ENCODE measurements around the gene DPH2.

DNA sequence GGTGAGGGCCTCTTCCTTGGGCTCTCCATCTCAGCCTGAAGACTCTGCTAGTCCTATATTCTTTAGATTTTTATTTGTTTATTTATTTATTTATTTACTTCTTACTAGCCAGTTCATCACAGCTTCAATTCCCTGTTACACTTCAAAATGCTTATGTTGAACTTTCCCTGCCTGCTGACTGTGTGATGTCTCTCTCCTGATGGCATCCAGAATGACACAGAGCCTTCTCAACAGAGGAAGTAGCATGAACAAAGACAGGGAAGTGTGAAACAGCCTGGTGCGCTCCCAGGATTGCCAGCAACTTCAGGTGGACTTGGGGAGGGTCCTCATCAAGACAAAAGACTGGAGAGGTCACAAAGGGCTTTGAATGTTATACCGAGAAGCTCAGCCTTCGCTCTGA is 27.4 kb upstream of the DPH2 start:
- TF ChIP-seq, protein P1, sequence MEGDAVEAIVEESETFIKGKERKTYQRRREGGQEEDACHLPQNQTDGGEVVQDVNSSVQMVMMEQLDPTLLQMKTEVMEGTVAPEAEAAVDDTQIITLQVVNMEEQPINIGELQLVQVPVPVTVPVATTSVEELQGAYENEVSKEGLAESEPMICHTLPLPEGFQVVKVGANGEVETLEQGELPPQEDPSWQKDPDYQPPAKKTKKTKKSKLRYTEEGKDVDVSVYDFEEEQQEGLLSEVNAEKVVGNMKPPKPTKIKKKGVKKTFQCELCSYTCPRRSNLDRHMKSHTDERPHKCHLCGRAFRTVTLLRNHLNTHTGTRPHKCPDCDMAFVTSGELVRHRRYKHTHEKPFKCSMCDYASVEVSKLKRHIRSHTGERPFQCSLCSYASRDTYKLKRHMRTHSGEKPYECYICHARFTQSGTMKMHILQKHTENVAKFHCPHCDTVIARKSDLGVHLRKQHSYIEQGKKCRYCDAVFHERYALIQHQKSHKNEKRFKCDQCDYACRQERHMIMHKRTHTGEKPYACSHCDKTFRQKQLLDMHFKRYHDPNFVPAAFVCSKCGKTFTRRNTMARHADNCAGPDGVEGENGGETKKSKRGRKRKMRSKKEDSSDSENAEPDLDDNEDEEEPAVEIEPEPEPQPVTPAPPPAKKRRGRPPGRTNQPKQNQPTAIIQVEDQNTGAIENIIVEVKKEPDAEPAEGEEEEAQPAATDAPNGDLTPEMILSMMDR (IDR thresholded peaks at IDR 0.05) = no peak
- TF ChIP-seq ESRRA (CRISPR knock-in tag; IDR thresholded peaks at IDR 0.05; ENCODE audit: borderline replicate concordance) = no peak
- TF ChIP-seq FOXJ3 (CRISPR knock-in tag; IDR thresholded peaks at IDR 0.05; ENCODE audit: borderline replicate concordance) = no peak
- TF ChIP-seq CBFB (CRISPR knock-in tag; IDR thresholded peaks at IDR 0.05; ENCODE audit: low read depth) = no peak
- TF ChIP-seq, protein P2, sequence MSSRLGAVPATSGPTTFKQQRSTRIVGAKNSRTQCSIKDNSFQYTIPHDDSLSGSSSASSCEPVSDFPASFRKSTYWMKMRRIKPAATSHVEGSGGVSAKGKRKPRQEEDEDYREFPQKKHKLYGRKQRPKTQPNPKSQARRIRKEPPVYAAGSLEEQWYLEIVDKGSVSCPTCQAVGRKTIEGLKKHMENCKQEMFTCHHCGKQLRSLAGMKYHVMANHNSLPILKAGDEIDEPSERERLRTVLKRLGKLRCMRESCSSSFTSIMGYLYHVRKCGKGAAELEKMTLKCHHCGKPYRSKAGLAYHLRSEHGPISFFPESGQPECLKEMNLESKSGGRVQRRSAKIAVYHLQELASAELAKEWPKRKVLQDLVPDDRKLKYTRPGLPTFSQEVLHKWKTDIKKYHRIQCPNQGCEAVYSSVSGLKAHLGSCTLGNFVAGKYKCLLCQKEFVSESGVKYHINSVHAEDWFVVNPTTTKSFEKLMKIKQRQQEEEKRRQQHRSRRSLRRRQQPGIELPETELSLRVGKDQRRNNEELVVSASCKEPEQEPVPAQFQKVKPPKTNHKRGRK (CRISPR knock-in tag; IDR thresholded peaks at IDR 0.05; ENCODE audit: borderline replicate concordance) = no peak
- TF ChIP-seq, protein P3, sequence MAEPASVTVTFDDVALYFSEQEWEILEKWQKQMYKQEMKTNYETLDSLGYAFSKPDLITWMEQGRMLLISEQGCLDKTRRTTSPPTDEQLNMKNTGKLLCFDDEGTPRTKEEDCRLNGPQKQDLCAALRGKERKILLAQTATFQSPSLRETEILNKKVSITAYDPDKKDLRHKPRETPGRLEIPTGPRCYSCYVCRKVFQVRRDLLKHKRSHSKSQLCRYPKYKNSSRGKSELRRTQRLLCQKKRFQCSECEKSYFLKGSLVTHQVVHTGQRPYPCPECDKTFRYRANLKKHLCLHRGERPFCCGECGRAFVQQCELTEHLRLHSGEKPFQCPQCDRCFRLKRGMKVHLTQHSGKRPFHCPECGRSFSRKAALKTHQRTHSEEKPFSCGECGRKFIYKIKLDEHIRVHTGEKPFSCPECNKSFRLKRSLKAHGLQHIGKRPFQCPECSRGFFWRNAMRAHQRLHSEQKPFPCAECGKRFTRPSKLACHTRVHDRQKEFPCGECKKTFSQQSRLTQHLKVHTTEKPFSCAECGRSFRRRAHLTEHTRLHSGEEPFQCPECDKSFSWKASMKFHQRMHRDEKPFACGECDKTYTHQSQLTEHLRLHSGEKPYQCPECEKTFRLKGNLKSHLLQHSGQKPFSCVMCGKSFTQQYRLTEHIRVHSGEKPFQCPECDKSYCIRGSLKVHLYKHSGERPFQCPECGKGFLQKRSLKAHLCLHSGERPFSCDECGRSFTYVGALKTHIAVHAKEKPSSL (CRISPR knock-in tag; conservative IDR thresholded peaks at IDR 0.05) = no peak
- TF ChIP-seq NFE2L1 (CRISPR knock-in tag; IDR thresholded peaks at IDR 0.05) = no peak
- TF ChIP-seq, protein P4, sequence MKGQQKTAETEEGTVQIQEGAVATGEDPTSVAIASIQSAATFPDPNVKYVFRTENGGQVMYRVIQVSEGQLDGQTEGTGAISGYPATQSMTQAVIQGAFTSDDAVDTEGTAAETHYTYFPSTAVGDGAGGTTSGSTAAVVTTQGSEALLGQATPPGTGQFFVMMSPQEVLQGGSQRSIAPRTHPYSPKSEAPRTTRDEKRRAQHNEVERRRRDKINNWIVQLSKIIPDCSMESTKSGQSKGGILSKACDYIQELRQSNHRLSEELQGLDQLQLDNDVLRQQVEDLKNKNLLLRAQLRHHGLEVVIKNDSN (CRISPR knock-in tag; IDR thresholded peaks at IDR 0.05) = no peak
- no peak for TF ChIP-seq SP1 (CRISPR knock-in tag; conservative IDR thresholded peaks at IDR 0.05)
- no peak for TF ChIP-seq CREB1 (CRISPR knock-in tag; IDR thresholded peaks at IDR 0.05)
- TF ChIP-seq, protein P5, sequence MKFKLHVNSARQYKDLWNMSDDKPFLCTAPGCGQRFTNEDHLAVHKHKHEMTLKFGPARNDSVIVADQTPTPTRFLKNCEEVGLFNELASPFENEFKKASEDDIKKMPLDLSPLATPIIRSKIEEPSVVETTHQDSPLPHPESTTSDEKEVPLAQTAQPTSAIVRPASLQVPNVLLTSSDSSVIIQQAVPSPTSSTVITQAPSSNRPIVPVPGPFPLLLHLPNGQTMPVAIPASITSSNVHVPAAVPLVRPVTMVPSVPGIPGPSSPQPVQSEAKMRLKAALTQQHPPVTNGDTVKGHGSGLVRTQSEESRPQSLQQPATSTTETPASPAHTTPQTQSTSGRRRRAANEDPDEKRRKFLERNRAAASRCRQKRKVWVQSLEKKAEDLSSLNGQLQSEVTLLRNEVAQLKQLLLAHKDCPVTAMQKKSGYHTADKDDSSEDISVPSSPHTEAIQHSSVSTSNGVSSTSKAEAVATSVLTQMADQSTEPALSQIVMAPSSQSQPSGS (CRISPR knock-in tag; IDR thresholded peaks at IDR 0.05; ENCODE audit: borderline replicate concordance, low read depth) = no peak
- no peak for TF ChIP-seq KAT7 (CRISPR knock-in tag; IDR thresholded peaks at IDR 0.05; ENCODE audit: borderline replicate concordance)
- TF ChIP-seq, protein P6, sequence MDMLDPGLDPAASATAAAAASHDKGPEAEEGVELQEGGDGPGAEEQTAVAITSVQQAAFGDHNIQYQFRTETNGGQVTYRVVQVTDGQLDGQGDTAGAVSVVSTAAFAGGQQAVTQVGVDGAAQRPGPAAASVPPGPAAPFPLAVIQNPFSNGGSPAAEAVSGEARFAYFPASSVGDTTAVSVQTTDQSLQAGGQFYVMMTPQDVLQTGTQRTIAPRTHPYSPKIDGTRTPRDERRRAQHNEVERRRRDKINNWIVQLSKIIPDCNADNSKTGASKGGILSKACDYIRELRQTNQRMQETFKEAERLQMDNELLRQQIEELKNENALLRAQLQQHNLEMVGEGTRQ (CRISPR knock-in tag; IDR thresholded peaks at IDR 0.05) = no peak
- TF ChIP-seq, protein P7, sequence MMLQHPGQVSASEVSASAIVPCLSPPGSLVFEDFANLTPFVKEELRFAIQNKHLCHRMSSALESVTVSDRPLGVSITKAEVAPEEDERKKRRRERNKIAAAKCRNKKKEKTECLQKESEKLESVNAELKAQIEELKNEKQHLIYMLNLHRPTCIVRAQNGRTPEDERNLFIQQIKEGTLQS (CRISPR knock-in tag; conservative IDR thresholded peaks at IDR 0.05) = no peak

All from WTC11 (cell line).